K562 (cell line): ENCODE data around the gene GJA10.

ENCODE experiments used
- BCOR ChIP-seq: fragments of 450-650 bp; IDR thresholded peaks from 2 replicates; pipeline ENCODE4 v1.6.1; 2016
- BRF1 ChIP-seq: IDR thresholded peaks from 3 replicates; pipeline ENCODE4 v1.6.1; 2011; ENCODE audit warnings: borderline replicate concordance, mild to moderate bottlenecking; ENCODE audit not compliant: insufficient read length; ENCODE audit errors: extremely low read depth
- EGR1 ChIP-seq: fragments of 450-650 bp; conservative IDR thresholded peaks from 2 replicates; pipeline ENCODE4 v1.6.1; 2017; ENCODE audit warnings: mild to moderate bottlenecking
- KLF13 ChIP-seq: fragments of 450-650 bp; IDR thresholded peaks from 2 replicates; pipeline ENCODE4 v1.6.1; 2016; ENCODE audit warnings: missing genetic modification characterization, low read depth, mild to moderate bottlenecking, missing compliant biosample characterization, moderate library complexity, borderline replicate concordance
- MXI1 ChIP-seq: IDR thresholded peaks from 2 replicates; pipeline ENCODE4 v1.6.1; 2011; ENCODE audit warnings: low read depth, mild to moderate bottlenecking, improper control_type of control experiment, low read length
- POLR2AphosphoS5 ChIP-seq: IDR thresholded peaks from 2 replicates; pipeline ENCODE4 v1.6.1; 2011; ENCODE audit warnings: mild to moderate bottlenecking, low read depth, low read length, moderate library complexity; ENCODE audit not compliant: control insufficient read depth, insufficient read depth
- REST ChIP-seq, 2 experiments: fragments of 450-650 bp; formaldehyde crosslinking in 1 of 2; IDR thresholded peaks; 2 replicates each; pipeline versions ENCODE4 v1.4.0 to v1.6.1; 2014 to 2020; ENCODE audit warnings: mild to moderate bottlenecking in 2 of 2, borderline replicate concordance in 1 of 2, low read depth in 1 of 2
- SMAD1 ChIP-seq: fragments of 150-350 bp; IDR thresholded peaks from 2 replicates; pipeline ENCODE4 v1.6.1; 2014; ENCODE audit warnings: low read length, low read depth; ENCODE audit not compliant: partially characterized antibody
- SMARCA5 ChIP-seq: fragments of 450-650 bp; IDR thresholded peaks from 2 replicates; pipeline ENCODE4 v1.6.1; 2016
- SRF ChIP-seq, 2 experiments: fragments of 250-450, 450-650 bp in 1 of 2; sonication (Bioruptor Pico) in 1 of 2; sonication (generic) in 1 of 2; formaldehyde crosslinking; IDR thresholded peaks; 2 replicates each; pipeline versions ENCODE4 v1.5.0 to v1.5.1; 2020 to 2022; ENCODE audit warnings: mild to moderate bottlenecking in 1 of 2, missing genetic modification reagents in 1 of 2
- STAG1 ChIP-seq: sonication (generic); formaldehyde crosslinking; IDR thresholded peaks from 2 replicates; pipeline ENCODE4 v1.5.0; 2020; ENCODE audit warnings: missing genetic modification reagents, borderline replicate concordance
- TEAD4 ChIP-seq, 2 experiments: sonication (generic) in 1 of 2; formaldehyde crosslinking in 1 of 2; IDR thresholded peaks; 2 replicates each; pipeline versions ENCODE4 v1.6.1 to v1.8.0; 2012 to 2022; ENCODE audit warnings: borderline replicate concordance in 1 of 2, inconsistent platforms in 1 of 2, low read length in 1 of 2, mild to moderate bottlenecking in 1 of 2, missing genetic modification reagents in 1 of 2
- TOE1 ChIP-seq, 2 experiments: fragments of 450-650 bp in 1 of 2; sonication (generic) in 1 of 2; formaldehyde crosslinking in 1 of 2; IDR thresholded peaks; 2 replicates each; pipeline versions ENCODE4 v1.7.1 to v1.8.0; 2016 to 2022; ENCODE audit warnings: borderline replicate concordance in 2 of 2, mild to moderate bottlenecking in 2 of 2, antibody characterized with exemption in 1 of 2, inconsistent platforms in 1 of 2, low read depth in 1 of 2, missing genetic modification reagents in 1 of 2, moderate library complexity in 1 of 2
- ZNF274 ChIP-seq: IDR thresholded peaks from 2 replicates; pipeline ENCODE4 v1.6.1; 2011; ENCODE audit warnings: low read depth, mild to moderate bottlenecking, low read length, moderate library complexity, borderline replicate concordance

GRCh38 chr6:89917216-89917615 is 22.9 kb downstream of the GJA10 start:
- TF ChIP-seq STAG1 (CRISPR knock-in tag) (no peak), SMARCA5 (no peak), BRF1 (no peak), TEAD4 (IDR thresholded peaks at IDR 0.05; ENCODE audit: low read length) (no peak), TEAD4 (CRISPR knock-in tag; IDR thresholded peaks at IDR 0.05; ENCODE audit: borderline replicate concordance) (no peak), REST (IDR thresholded peaks at IDR 0.05; ENCODE audit: borderline replicate concordance) (no peak), REST (CRISPR knock-in tag; IDR thresholded peaks at IDR 0.05; ENCODE audit: low read depth) (no peak), MXI1 (no peak), BCOR (no peak), KLF13 (no peak), SMAD1 (no peak), SRF (CRISPR knock-in tag; IDR thresholded peaks at IDR 0.05) (no peak), POLR2AphosphoS5 (no peak), EGR1 (no peak), ZNF274 (no peak), TOE1 (IDR thresholded peaks at IDR 0.05; ENCODE audit: borderline replicate concordance) (no peak), TOE1 (CRISPR knock-in tag; IDR thresholded peaks at IDR 0.05; ENCODE audit: borderline replicate concordance, low read depth) (no peak)
